Activated CD8-positive, alpha-beta memory T cell treated with anti-CD3 and anti-CD28 coated beads for 24 hours (primary cell): ENCODE measurements around the gene IL1RL2.

Experiments
- DNase-seq: peaks from one replicate; pipeline ENCODE4 v3.0.0-alpha.2; 2020

Gene IL1RL2

DNA sequence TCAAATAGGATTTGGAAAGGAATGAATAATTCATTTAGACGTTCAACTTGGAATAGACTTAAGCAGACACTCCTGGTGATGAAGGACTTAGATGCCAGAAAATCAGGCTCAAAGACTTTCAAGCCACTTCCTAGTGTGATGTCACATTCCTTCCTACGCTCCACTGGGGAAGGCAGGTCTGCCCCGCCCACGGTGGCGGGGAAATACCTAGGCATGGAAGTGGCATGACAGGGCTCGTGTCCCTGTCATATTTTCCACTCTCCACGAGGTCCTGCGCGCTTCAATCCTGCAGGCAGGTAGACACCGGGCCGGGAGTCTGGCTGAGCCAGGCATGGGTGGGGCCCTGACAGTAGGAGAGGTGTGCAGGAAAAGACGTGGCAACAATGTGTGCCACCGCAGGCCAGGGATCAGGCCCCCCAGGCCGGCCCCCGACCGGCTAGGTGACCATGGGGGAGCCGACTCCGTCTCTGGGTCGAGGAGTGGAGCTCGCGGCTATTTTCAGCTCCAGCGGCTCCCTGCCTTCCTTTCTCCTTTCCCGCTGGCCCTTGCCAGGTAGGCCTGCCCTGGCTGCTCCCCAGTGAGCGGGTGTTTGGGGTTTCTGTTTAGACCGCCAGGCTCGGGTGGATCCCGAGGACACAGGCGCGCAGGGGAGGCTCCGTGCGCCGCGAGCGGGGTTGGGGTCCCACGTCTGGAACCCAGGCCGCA lies at the start of gene IL1RL2:
TSS of gene IL1RL2 (plus strand) at position 233 of the 705 bp plus-strand sequence. CDS start 845 bp downstream, outside the sequence.
- DNase-seq: peak; percentile 61

DNA sequence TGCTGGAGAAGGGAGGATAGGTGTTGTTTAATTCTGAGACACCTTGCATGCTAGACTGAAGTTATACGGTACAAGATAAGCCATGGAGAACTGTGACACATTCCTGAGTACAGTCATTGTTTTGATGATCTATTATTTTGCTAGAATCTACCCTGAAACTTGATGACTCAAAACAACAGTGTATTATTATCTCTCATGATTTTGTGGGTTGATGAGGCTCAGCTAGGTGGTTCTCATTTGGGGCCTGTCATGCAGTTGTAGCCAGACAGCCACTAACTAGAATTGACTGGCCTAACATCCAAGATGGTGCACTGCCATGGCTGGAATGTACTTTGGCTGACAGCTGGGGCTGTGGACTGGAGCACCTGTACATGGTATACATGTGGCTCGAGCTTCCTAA lies 49.7 kb upstream of the IL1RL2 start:
- peak; percentile 74 for DNase-seq

DNA sequence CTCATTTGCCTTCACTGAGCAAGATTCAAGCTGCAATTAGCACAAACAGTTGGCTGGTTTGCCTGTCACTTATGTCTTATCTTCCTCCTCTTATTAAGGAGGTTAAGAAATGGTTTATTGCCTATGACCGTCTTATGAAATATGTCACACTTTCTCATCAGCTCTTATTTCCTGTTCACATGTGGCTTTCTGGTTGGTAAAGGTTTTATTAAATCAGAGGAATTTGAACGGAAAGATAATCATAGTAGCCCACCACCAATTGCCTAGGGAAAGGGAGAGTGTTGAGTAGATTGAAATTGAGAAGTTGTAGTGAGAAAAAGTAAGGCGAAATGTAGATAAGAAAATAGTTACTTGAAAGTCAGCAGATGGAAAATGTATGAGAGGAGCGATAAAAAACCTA lies 48.5 kb upstream of the IL1RL2 start:
- DNase-seq: no peak

DNA sequence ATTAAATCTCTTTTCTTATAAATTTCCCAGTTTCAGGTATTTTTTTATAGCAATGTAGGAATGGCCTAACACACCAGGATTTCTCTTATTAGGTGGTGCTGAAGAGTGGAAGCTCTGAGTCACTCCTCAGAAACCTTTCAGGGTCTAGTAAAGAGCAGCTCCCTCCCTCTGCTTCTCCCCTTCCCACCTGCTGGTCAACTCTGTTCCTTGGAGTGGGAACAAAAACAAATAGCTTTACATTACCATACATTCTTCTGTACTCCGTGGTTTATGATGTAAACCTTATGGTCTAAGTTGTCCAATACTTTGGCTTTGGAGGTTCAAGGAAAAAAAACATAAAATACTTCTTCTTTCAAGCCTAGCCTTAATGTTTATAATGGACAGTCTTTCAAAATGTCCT lies 47.0 kb upstream of the IL1RL2 start:
- DNase-seq: no peak

DNA sequence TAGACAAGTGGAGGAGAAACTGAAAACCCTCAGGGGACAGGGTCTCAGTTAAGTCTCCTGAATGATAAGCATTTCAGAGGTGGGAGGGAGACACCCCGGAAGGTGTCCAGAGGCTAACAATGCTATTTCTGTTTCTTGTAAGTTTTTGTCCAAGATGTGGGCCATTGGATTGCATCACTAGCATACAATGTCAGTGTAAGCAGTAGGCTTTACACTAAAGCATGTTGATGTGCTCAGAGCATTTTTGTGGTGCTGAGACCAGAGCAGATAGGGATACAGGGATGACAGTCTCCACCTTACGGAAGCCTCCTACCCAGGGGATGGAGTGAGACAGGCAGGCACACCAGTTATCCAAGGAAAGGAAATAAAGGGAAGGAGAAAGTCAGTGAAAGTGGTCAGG lies 46.4 kb upstream of the IL1RL2 start:
- DNase-seq: no peak

DNA sequence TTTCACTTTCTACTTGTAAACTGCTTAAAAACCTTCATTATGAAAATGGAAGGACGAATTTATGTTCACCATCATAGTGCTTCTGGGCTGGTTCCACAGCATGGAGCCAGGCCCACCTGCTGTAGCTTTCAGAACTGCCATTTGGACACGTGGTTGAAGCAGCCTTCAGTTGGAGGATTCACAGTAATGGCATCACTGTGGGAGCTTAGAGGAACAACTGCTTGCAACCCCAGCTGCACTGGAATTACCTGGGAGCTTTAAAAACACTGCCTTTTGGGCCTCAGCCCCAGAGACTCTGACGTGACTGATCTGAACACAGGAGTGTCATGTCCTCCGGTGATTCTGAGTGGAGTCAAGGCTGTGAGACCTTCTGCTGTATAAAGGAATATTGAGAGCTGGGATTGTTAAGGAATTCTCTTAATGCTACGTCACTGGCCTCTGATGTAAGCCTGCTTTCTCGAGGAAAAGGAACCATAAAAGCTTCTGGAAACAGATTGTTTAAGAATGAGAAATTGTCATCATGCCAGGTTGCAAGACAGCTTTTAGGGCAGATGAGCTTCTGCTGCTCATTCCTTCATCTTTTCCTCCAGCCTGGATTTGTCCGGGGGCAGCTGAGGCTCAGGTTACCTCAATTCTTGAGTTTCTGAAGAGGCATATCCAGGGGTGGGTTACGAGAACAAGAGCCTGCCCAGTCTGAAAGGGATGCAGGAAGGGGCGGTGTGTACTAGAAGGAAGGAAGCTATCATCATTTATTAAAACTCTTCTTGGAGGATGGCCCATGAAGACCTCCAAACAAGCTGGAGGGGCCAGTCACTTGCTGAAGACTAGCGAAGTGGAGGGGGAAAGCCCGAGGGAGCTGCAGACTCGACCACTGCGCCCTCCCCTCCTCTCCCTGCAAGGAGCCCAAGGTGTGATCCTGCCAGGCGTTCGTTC lies 45.5 kb upstream of the IL1RL2 start:
- DNase-seq: no peak

DNA sequence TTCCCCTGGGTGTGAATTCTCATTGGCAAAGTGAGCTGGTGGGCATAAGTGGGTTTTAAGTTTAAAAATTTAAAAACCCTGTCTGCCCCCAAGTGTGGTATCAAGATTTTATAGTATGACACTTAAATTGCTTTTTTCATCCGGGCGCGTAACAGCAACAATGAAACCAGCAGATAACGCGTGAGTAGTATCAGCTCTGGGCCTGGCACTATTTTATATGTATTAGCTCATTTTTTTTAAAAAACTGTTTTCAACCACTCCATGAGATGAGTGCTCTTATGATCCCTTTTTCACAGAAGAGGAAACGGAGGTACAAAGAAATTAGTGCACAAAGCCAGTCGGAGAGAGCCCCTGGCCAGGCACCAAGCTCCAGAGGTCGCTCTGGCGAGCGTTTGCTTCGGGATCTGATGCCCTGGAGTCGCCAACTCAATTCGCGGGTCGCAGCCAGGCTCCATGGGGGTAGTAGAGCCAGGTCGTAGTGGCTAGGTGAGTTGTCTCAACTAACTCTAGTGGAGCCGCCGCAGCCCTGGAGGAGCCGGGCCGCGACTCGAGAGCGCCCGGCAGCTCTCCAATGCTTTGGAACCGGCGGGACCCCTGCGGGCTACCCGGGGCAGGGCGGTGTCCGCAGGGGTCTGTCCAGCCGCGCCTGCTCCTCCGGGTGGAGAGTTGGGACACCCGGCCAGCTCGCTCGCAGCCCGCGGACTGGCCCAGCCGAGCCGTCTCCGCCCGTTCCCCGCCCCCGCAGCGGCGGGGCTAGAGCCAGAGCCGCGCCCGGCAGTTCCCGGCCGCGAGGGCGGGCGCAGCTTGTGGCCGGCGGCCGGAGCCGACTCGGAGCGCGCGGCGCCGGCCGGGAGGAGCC lies 44.6 kb upstream of the IL1RL2 start, which contains the start of gene IL1R1:
TSS of gene IL1R1 (plus strand) at position 777 of the 859 bp plus-strand sequence. CDS start 14,979 bp downstream, outside the sequence.
- DNase-seq: no peak

DNA sequence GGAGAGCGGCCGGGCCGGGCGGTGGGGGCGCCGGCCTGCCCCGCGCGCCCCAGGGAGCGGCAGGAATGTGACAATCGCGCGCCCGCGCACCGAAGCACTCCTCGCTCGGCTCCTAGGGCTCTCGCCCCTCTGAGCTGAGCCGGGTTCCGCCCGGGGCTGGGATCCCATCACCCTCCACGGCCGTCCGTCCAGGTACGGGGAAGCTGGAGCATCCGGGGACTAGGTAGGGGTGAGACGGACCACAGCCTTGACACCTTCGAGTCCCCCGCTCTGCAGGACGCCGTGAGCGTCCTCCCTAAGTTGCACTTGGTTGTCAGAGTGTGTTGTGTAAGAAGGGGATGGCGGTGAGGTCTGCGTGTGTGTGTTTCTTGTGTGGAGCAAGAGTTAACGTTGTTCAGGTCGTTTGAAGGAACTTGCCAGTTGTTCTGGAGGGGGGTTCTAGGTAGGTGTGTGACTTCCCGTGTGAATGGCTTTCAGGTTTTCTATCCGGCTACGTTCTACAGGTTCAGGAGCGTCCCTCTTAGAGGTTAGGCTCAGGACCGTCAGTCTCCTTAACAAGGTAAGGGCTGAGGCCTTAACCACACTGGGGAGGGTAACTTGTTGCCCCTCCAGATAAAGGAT lies 43.9 kb upstream of the IL1RL2 start:
- no peak for DNase-seq

DNA sequence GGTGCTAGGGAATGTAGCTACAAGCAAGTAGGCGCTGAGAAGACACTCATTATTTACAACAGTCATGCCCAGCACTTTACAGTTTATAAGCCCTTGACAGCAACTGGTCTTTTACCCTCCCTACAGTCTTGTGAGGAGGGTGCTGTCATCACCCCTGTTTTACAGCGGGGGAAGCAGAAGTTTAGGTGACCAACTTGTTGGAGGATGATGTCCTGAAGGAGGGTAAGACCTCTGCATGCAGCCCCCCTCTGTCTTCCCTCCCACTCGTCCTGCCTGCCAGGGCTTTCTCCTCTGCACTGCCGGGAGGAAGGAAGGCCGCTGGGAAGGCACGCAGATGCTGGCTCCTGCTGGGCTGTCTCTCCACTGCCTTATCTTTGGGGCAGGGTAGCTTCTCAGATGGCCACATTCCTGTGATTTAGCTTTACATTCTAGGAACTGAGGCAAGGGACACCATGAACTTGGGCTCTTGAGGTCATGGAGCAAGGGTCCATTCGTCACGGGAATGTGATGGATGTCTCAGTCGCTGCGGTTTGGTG lies 43.3 kb upstream of the IL1RL2 start:
- no peak for DNase-seq

DNA sequence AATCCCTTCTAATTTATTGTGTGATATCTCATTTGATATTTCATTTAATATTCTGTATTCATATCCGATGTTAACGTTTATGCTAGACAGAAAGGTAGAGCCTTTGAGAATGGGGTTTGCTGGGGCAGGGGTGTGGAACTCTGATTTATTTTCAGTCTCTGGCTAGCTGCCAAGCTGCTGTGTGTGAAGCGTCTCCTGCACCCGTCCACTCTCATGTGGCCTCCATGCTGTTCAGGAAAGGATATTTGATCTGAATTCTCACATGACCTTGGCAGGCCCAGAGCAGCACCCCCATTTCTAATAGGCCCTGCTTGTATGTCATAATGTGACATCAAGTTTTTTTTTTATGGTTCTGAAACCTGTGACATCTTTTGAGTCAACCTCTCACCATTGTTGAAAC lies 42.7 kb upstream of the IL1RL2 start:
- DNase-seq: no peak

DNA sequence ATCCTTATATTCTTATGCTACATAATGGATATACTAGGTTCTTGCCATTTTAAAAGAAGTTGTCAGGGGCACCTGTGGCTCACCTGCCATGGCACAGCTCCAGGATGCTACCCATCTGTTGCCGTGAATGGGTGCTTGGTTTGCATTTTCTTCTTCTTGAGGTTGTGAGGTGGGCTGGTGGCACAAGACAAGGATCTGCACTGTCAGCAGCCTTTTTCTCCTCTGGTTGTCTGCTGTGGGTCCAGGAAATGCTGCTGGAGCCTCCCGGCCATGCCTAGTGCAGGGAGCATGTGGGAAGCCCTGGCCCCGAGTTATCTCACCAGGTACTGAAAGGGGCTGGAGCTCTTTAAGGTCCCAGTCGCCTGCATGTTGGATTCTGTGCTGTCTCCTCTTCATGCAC lies 41.7 kb upstream of the IL1RL2 start:
- no peak for DNase-seq

DNA sequence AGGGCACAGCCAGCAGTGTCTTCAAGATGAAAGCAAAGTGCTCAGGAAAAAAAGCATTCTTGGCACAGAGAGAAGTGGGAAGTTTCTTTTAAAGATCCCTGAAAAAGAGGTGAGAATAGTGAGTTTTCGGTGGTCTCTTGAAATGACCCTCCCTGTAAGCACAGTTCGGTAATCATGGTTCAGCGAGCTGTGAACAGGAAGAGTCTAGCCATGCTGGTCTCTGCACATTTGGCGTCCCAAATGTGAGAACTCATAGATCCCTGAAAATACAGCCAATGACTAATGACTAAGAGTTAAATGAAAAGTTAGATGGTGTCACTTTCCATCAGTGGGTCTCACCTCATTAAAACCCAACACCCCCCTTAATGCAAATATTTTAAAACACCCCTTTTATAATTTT lies 40.9 kb upstream of the IL1RL2 start:
- DNase-seq: no peak

DNA sequence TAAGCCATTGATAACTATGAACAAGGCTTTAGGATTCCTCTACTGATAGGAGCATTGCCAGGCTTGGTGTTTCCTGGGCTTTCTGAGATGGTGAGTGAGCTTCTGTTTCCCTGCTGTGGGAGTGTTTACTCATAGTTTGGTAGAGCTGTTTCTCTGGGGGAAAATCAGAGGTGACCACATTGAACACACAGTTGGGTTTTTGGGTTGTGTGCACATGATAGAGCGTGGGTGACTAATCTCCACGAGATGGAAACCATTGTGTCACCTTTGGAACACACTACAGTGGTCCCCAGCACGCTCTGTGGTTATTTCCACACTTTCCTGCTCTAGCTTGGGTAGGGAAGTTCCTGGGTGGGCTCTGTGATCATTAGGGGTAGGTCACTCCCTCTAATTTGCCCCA lies 38.9 kb upstream of the IL1RL2 start:
- no peak for DNase-seq

DNA sequence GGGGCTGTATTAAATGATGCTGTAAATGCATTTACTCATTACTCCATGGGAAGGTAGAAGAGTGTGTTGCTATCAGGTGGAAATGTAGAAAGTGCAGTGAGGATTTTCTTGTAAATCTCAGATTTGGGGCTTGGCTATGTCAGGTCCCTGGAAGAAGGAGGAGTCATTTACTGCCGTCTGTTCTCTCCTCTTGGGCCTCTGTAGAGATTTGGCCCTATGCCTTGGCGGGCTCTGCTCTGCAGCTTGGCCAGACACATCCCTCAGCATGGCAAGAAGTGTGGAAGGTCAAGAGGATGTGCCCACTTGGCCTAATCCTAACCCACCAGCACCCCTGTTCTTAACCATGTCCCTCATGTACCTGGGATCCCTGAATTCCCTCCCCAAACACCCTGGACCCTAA lies 37.6 kb upstream of the IL1RL2 start:
- no peak for DNase-seq

DNA sequence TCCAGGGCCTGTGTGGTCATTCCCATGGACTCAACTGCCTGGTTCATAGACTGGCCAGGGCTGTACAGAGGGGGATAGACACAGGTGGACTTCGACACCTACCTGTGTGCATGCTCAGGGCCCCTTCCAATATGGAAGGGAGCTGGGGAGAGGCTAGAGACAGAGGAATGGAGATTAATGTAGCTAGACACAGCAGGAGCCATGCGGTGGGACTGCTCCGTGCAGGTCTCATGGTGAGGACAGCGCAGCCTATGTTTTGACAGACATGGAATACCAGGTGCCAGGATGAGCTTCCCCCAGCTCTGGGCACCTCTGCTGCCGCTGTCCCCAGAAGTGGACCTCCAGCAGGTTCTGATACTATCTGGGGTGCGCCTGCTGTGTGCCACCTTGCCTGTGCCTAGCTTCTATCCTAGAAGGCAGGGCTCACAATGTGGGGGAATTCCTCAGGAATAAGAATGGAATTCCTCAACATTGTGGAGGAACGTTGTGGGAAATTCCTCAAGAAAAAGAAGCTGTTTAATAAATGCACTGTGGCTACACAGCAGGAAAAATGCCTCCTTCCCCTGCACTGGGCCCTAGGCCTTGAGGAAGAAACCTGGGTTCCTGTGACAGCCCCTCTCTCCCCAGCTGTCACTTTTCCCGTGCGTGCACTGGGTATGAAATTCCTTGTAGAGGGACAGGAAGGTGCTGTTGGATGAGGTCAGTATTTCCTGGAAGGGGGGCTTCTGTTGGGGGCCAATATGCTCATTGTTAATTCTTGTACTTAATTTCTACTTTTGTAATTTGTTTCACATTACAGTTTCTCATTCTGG lies 37.0 kb upstream of the IL1RL2 start:
- DNase-seq: no peak

DNA sequence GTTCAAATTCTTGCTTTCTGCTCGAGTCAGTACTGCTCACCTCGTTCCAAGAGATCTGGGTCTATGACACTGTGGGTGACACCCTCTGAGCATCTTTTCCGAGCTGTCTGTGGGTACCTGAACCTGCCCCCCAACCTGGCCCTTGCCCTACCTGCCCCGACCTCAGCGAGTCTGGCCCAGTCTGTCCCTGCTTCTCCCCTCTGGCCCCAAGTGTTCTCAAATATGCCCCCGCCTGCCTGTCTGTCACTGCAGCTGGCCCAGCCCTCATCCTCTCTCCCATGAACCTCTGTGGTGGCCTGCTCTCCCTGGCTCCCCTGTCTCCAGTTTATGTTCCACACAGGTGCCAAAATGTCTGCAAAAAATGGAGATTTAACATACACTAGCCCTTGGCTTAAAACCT lies 32.5 kb upstream of the IL1RL2 start:
- DNase-seq: no peak

DNA sequence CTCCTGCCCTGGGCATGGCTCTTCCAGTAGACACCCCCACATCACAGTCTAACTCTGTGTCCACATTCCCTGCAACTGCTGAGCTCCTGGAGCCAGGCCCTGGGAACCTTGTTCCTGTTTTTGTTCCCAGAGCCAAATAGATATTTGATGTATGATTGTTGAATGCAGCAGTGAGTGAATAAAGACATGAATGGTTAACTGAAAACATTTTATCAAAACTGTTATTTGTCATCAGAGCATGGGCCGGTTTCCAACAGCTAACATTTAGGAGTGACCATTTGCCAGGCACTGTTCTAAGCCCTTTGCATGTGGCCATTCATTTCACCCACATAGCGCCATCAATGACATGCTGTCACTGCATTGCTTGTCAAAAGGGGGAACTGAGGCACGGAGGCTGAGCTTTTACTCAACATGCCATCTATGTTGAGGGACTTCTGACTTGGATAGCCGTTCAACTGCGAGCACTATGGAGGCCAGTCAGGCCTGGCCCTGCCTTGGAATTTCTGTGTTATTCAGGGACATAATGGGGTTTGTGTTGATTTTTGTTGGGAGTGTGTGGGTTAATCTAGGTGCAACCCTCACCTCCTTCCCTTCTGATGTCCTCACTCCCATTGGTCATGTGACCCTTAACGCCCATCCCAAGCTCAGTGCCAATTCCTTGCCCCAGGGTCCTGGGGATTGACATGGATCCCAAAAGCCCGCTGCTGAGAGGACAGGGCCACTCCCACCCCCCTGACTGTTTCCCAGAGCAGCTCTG lies 31.7 kb upstream of the IL1RL2 start:
- no peak for DNase-seq

DNA sequence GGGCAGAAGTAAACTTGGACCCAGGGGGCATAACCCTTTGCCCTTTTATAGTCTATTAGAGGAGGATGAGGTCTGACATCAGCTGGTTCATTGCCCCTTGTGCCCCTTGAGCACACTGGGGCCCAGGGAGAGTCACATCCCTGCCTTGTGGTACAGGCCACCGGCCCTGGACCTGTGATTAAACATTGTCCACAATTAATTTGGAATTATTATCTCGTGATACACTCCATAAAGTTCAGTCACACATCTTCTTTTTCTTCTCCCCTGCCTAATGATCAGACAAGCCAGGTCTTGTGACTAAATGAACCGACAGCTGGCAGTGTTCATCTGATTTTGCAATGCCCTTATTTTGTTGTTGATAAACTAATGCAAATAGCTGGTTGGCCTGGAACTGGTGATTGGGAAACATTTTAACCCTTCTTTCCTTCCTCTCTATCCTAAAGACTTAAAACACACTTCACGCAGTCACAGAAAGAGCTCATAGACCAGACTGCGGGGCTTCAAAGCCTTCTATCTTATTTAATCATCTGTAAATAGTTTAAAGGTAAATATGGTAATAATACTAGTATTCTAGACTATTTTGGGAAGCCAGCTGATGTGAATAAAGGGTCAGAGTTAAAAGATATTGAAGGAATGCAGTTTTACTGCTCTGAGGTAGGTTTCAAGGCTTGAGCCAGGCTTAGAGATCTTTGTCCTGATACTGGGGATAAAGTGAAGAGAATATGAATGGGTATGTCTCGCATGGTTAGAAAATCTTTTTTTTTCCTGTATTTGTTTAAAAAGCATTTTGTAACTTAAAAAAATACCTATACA lies 30.9 kb upstream of the IL1RL2 start:
- DNase-seq: no peak

DNA sequence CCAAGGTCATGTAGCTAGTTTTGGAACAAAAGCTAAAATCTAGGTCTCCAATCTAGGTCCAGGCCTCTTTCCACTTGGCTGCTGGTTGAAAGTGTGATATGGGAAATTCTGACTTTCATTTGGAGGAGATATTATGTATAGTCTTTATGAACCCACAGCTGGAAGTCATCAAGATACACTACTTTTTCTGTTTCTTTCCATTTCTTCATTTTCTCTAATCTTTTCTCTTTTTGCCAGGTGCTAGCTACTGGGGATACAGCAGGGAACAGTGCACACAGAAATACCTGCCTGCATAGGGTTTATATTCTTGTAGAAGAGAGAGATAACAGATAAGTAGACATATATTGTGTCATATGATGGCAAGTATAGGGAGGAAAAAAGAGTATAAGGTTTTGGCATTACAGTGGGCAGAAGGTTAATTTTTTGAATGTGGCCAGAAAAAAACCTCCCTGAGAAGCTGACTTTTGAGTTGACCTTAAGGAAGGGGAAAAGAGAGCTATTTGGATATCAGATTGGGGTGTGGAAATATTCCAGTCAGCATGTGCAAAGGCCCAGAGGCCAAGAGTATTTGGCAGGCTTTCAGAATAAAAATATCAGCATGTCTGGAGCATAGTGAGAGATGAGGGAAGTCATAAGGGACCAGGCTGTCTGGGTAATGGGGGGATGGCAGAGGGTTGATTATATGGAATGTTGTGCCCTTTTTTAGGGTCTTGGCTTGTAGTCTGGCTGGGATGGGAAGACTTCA lies 28.6 kb upstream of the IL1RL2 start:
- DNase-seq: no peak
